DND-41 (cell line): ENCODE results near the gene SERHL2.
A peak's percentile ranks its signal among the peaks of the same experiment; 100 is the strongest.
"Not testable (repeated sequence)": the region's sequence is repeated elsewhere in the genome, so short reads cannot be mapped to it uniquely, and the experiment has no call there.

Source experiments
- ATAC-seq: fragments of 200-7000 bp; cut with Tn5 transposase; 3 replicates; pipeline ENCODE4 v1.9.1; 2021; ENCODE audit warnings: low read depth; ENCODE audit not compliant: insufficient read depth
- DNase-seq: peaks from one replicate; pipeline ENCODE4 v3.0.0-alpha.2; 2020
- H2AFZ ChIP-seq: 2 replicates; pipeline ENCODE4 v1.6.0; 2012; ENCODE audit warnings: low read depth, low read length
- H3K27ac ChIP-seq: 2 replicates; pipeline ENCODE4 v1.5.1; 2012; ENCODE audit warnings: low read length, inconsistent platforms
- H3K27me3 ChIP-seq: fragments of 200-600 bp; sonication (generic); 2 replicates; pipeline ENCODE4 v1.6.0; 2012; ENCODE audit warnings: low read length, mild to moderate bottlenecking, inconsistent platforms; ENCODE audit not compliant: insufficient read depth, poor library complexity
- H3K36me3 ChIP-seq: 2 replicates; pipeline ENCODE4 v1.5.1; 2012; ENCODE audit warnings: low read length, inconsistent platforms; ENCODE audit not compliant: insufficient read depth
- H3K4me1 ChIP-seq: 2 replicates; pipeline ENCODE4 v1.5.1; 2012; ENCODE audit warnings: mild to moderate bottlenecking, low read length; ENCODE audit not compliant: insufficient read depth
- H3K4me2 ChIP-seq: 2 replicates; pipeline ENCODE4 v1.6.0; 2012; ENCODE audit warnings: mild to moderate bottlenecking, moderate library complexity, low read length, inconsistent platforms; ENCODE audit not compliant: insufficient read depth
- H3K4me3 ChIP-seq, 2 experiments: fragments of 200-600 bp in 1 of 2; shearing (Covaris generic) in 1 of 2; 2 replicates each; pipeline ENCODE4 v1.5.1; 2012 to 2016; ENCODE audit warnings: inconsistent platforms in 2 of 2, low read length in 2 of 2, mild to moderate bottlenecking in 2 of 2, low read depth in 1 of 2, moderate library complexity in 1 of 2
- H3K79me2 ChIP-seq: 2 replicates; pipeline ENCODE4 v1.6.0; 2012; ENCODE audit warnings: low read length, inconsistent platforms; ENCODE audit not compliant: insufficient read depth
- H3K9ac ChIP-seq: 2 replicates; pipeline ENCODE4 v1.6.0; 2012; ENCODE audit warnings: low read depth, mild to moderate bottlenecking, inconsistent platforms, low read length, moderate library complexity
- H3K9me3 ChIP-seq: 2 replicates; pipeline ENCODE4 v1.5.1; 2012; ENCODE audit warnings: low read length, moderate library complexity, mild to moderate bottlenecking, inconsistent platforms; ENCODE audit not compliant: insufficient read depth, severe bottlenecking
- H4K20me1 ChIP-seq: 2 replicates; pipeline ENCODE4 v1.6.0; 2012; ENCODE audit warnings: low read length; ENCODE audit not compliant: insufficient read depth
- EZH2 ChIP-seq: IDR thresholded peaks from 3 replicates; pipeline ENCODE4 v1.6.1; 2012; ENCODE audit warnings: borderline replicate concordance, low read depth, mild to moderate bottlenecking, moderate library complexity, low read length, inconsistent platforms; ENCODE audit not compliant: severe bottlenecking
- TF ChIP-seq, protein P1 (sequence below): IDR thresholded peaks from 2 replicates; pipeline ENCODE4 v1.5.1; 2012; ENCODE audit warnings: borderline replicate concordance, low read length, moderate library complexity, mild to moderate bottlenecking; ENCODE audit not compliant: poor library complexity, severe bottlenecking; ENCODE audit errors: extremely low read depth

SERHL2 gene

DNA sequence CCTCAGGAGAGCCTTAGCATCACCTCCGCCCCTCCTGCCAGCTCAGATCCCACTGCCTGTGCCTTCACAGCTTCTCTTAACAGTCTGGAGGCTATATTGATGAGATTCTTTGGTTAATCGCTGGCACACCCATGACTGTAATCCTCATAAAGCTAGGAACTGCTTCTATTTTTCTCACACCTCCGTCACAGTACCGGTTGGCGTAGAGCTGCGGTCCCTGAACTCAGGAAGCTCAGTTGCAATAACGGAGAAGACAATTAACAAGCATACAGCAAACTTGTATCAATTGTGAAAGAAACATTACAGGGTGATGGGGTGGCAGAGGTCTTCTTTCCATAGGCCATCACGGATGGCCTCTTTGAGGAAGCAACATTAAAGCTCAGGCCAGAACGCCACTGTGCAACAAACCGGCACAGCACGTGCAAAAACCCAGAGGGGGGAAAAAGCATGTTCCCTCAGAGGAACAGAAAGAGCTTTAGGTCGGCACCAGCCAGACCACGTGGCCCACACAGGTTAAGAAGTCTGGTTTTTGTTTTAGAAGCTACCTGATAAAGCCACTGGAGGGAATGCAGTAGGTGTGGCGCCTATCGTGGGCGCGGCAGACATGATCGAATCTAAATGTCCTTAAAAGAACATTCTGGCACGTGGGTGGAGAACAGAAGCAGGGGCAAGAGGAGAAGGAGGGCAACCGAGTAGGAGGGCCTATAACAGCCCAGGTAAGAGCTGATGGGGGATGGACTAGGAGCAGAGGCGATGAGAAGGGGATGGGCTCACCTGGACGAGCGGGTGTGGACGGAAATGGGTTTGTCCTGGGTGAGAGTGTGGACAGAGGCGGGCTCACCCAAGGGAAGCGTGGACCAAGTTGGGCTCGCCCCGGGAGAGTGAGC lies 34.9 kb upstream of the SERHL2 start:
- H3K27ac ChIP-seq: peak overlapping the region; percentile 84
- peak; percentile 1; the same call in 1 of the 3 replicates for ATAC-seq
- peaks cover 39% of the 10 kb centered on the region for H3K36me3 ChIP-seq
- H2AFZ ChIP-seq: peak overlapping the region; percentile 82
- not testable (repeated sequence) for H3K27me3 ChIP-seq, DNase-seq, H3K9me3 ChIP-seq
- peaks cover 32% of the 10 kb centered on the region for H4K20me1 ChIP-seq
- peaks cover 35% of the 10 kb centered on the region for H3K4me1 ChIP-seq
- peak overlapping the region; percentile 93 for H3K9ac ChIP-seq
- peaks cover 41% of the 10 kb centered on the region for H3K79me2 ChIP-seq
- H3K4me3 ChIP-seq: peak overlapping the region; percentile 87 to 92; a peak in 3 of 4 replicates
- peak overlapping the region; percentile 83 for H3K4me2 ChIP-seq

DNA sequence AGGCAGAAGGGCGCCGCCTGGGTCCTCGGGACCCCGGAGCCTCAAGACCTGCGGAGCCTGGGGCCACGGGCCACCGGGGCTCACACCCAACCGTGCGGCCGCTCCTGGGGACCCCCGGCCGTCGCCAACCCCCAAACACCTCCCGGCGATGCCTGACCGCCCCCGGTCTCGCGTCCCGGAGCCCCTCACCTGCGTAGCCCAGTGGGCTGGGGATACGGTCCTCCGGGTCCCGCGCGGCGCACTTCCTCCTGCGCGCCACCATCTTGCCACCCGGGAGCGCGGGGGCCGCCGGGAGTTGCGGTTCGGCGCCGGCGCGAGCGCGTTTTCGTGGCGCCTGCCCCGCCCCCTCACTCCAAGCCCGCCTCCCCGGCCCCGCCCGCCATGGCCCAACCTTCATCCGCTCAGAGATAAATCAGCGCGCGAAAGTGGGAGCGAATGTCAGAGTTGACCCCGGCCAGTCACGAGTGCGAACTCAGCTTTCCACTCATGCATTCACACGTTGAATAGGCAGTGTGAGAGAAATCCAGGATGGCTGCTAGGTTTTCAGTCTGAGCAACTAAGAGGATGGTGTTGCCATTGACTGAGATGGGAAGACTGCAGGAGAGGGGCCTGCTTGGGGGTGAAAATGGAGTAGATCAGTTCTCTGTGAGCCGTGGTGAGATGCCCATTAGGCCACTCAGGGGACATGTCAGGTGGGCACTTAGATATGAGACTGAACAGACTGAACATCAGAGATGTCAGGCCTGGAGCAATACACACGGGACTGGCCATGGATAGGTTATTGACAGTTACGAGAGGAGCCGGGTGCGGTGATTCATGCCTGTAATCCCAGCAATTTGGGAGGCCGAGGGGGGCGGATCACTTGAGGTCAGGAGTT lies 34.0 kb upstream of the SERHL2 start, which contains the start of gene RRP7A:
TSS of gene RRP7A (minus strand) at position 272 of the 877 bp plus-strand sequence. CDS start at position 262, 10 bp downstream.
- peak within 1 kb of the TSS; percentile 84 for H3K27ac ChIP-seq
- H4K20me1 ChIP-seq: peaks cover 26% of the 10 kb centered on the region
- H3K9ac ChIP-seq: peak within 1 kb of the TSS; percentile 93
- peak; percentile 89 for DNase-seq
- H3K27me3 ChIP-seq: no peaks in the 10 kb centered on the region
- H3K4me2 ChIP-seq: peak within 1 kb of the TSS; percentile 83
- TF ChIP-seq, protein P1, sequence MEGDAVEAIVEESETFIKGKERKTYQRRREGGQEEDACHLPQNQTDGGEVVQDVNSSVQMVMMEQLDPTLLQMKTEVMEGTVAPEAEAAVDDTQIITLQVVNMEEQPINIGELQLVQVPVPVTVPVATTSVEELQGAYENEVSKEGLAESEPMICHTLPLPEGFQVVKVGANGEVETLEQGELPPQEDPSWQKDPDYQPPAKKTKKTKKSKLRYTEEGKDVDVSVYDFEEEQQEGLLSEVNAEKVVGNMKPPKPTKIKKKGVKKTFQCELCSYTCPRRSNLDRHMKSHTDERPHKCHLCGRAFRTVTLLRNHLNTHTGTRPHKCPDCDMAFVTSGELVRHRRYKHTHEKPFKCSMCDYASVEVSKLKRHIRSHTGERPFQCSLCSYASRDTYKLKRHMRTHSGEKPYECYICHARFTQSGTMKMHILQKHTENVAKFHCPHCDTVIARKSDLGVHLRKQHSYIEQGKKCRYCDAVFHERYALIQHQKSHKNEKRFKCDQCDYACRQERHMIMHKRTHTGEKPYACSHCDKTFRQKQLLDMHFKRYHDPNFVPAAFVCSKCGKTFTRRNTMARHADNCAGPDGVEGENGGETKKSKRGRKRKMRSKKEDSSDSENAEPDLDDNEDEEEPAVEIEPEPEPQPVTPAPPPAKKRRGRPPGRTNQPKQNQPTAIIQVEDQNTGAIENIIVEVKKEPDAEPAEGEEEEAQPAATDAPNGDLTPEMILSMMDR: no peak
- TF ChIP-seq EZH2: no peak
- H3K79me2 ChIP-seq: peaks cover 41% of the 10 kb centered on the region
- peak within 1 kb of the TSS; percentile 82 for H2AFZ ChIP-seq
- H3K4me3 ChIP-seq: peak within 1 kb of the TSS; percentile 87 to 92
- no peaks in the 10 kb centered on the region for H3K9me3 ChIP-seq
- H3K4me1 ChIP-seq: peaks cover 35% of the 10 kb centered on the region
- ATAC-seq: peak; percentile 92
- H3K36me3 ChIP-seq: peaks cover 31% of the 10 kb centered on the region

DNA sequence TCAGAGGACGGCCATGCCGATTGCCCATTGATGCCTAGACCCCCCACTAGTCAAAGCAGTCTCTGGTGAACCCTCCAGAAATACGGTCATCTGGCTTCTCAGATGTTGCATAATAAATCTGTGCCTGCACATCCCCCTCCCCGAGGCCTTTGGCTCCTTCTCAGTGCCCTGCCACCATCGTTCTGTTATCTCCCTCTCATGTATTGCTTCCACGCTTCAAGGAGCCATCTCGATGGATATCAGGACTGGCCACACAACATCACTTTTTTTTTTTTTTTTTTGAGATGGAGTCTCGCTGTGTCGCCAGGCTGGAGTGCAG lies 32.6 kb upstream of the SERHL2 start:
- Histone ChIP-seq H3K9ac (no peak overlapping the region), H3K27ac (no peak overlapping the region), H3K4me3 (no peak overlapping the region), H3K27me3 (no peaks in the 10 kb centered on the region), H3K9me3 (no peaks in the 10 kb centered on the region), H3K4me2 (no peak overlapping the region), H3K36me3 (peaks cover 20% of the 10 kb centered on the region), H3K4me1 (peaks cover 33% of the 10 kb centered on the region), H3K79me2 (peaks cover 35% of the 10 kb centered on the region), H2AFZ (peak overlapping the region; percentile 82; the same call in 1 of the 2 replicates), H4K20me1 (peaks cover 16% of the 10 kb centered on the region)
- no peak for TF ChIP-seq EZH2
- TF ChIP-seq, protein P1: no peak
- no peak for DNase-seq
- ATAC-seq: no peak

DNA sequence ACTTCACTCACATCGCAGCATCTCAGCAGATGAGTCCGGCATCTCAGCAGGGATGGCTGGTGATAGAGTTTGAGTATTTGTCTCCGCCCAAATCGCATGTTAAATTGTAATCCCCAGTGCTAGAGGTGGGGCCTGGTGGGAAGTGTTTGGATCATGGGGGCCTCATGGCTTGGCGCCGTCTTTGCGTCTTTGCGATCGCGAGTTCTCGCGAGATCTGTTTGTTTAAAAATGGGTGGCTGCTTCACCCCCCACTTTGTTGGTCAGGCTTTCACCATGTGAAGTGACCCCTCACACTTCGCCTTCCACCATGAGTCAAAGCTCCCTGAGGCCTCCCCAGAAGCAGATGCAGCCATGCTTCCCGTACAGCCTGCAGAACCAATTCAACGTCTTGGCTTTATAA lies 31.2 kb upstream of the SERHL2 start:
- Histone ChIP-seq H3K4me3 (no peak overlapping the region), H3K4me1 (peaks cover 23% of the 10 kb centered on the region), H3K9me3 (no peaks in the 10 kb centered on the region), H3K79me2 (peaks cover 22% of the 10 kb centered on the region), H3K27ac (no peak overlapping the region), H3K4me2 (no peak overlapping the region), H2AFZ (no peak overlapping the region), H3K36me3 (peaks cover 7% of the 10 kb centered on the region), H3K9ac (no peak overlapping the region), H4K20me1 (peaks cover 8% of the 10 kb centered on the region), H3K27me3 (no peaks in the 10 kb centered on the region)
- ATAC-seq (no peak), DNase-seq (no peak)
- no peak for TF ChIP-seq EZH2
- TF ChIP-seq, protein P1: no peak
